Retinal pigment epithelial cell (primary cell): ENCODE results near the gene B3GNT7.

Source experiments
- DNase-seq: peaks from one replicate; pipeline ENCODE4 v3.0.0-alpha.2; 2010; ENCODE audit warnings: low read depth
- H3K4me3 ChIP-seq: 2 replicates; pipeline ENCODE4 v1.5.1; 2011; ENCODE audit warnings: mild to moderate bottlenecking, low read length, control low read depth, moderate library complexity
- CTCF ChIP-seq: conservative IDR thresholded peaks from 2 replicates; pipeline ENCODE4 v1.5.1; 2011; ENCODE audit warnings: low read depth, low read length, control low read depth, inconsistent platforms

The B3GNT7 gene

GRCh38 chr2:231433990-231434389, 38.5 kb downstream of the B3GNT7 start:
- no peak for TF ChIP-seq CTCF
- no peak overlapping the region for H3K4me3 ChIP-seq
- no peak for DNase-seq

- no peak overlapping the region for H3K4me3 ChIP-seq
- no peak for TF ChIP-seq CTCF
- DNase-seq, result no peak
Observed at GRCh38 chr2:231436957-231437356, 41.4 kb downstream of the B3GNT7 start.

- no peak for TF ChIP-seq CTCF
- no peak for DNase-seq
- H3K4me3 ChIP-seq, result no peak overlapping the region
Observed at GRCh38 chr2:231449503-231450054, 54.1 kb downstream of the B3GNT7 start.

GRCh38 chr2:231450548-231450989, 55.1 kb downstream of the B3GNT7 start:
- no peak for TF ChIP-seq CTCF
- DNase-seq, result no peak
- no peak overlapping the region for H3K4me3 ChIP-seq
